Activated naive CD4-positive, alpha-beta T cell treated with anti-CD3 and anti-CD28 coated beads, Interleukin-2, amount 50 U/mL, for 72 hours (primary cell): ENCODE results near the gene LAPTM5. TPM values are rescaled to one million over a fixed set of nuclear protein-coding genes. Genes with fewer than 3 reads are reported as not detected.

Source experiments
- ATAC-seq, 2 donors: fragments of 150-1000 bp; cut with Tn5 transposase; 2 replicates each; pipeline ENCODE4 v1.10.0; 2021; ENCODE audit warnings: mild to moderate bottlenecking in 2 of 2, moderate library complexity in 2 of 2
- DNase-seq, 2 donors: peaks; one replicate each; pipeline ENCODE4 v3.0.0; 2021 to 2022; ENCODE audit warnings: low spot score in 2 of 2
- H3K27ac Mint-ChIP-seq, 2 donors: one replicate each; pipeline ENCODE4 v1.8.0; 2022; ENCODE audit warnings: mild to moderate bottlenecking in 2 of 2, mixed read lengths in 2 of 2
- H3K36me3 Mint-ChIP-seq, 2 donors: one replicate each; pipeline ENCODE4 v1.8.0; 2022; ENCODE audit warnings: mixed read lengths in 2 of 2
- H3K9me3 Mint-ChIP-seq, 2 donors: one replicate each; pipeline ENCODE4 v1.8.0; 2022; ENCODE audit warnings: mixed read lengths in 2 of 2
- total RNA-seq, 2 donors: library from RNA; stranded (reverse); gene quantifications; one replicate each; pipeline ENCODE4 v1.2.3, GENCODE V29; 2022

Gene LAPTM5
- total RNA-seq, 2 donors from 2014 or later, result 248 to 298 TPM

- ATAC-seq, result no peak
- Mint-ChIP-seq H3K9me3 (no peaks in the 10 kb centered on the region), H3K27ac (no peak overlapping the region), H3K36me3 (no peaks in the 10 kb centered on the region)
- DNase-seq, result no peak
Measured at GRCh38 chr1:30764396-30764795, 6.8 kb upstream of the LAPTM5 start.

GRCh38 chr1:30763651-30764248, 6.2 kb upstream of the LAPTM5 start:
- peak overlapping the region in 1 of 2 donors; percentile 78 for H3K27ac Mint-ChIP-seq
- ATAC-seq (no peak), DNase-seq (no peak)
- H3K9me3 Mint-ChIP-seq, result no peaks in the 10 kb centered on the region
- no peaks in the 10 kb centered on the region for H3K36me3 Mint-ChIP-seq

GRCh38 chr1:30762930-30763650, 5.5 kb upstream of the LAPTM5 start:
- ATAC-seq (peak in 1 of 2 donors; percentile 6), DNase-seq (no peak)
- H3K27ac Mint-ChIP-seq, result peak overlapping the region; percentile 78 to 82
- no peaks in the 10 kb centered on the region for H3K9me3 Mint-ChIP-seq
- no peaks in the 10 kb centered on the region for H3K36me3 Mint-ChIP-seq

DNA sequence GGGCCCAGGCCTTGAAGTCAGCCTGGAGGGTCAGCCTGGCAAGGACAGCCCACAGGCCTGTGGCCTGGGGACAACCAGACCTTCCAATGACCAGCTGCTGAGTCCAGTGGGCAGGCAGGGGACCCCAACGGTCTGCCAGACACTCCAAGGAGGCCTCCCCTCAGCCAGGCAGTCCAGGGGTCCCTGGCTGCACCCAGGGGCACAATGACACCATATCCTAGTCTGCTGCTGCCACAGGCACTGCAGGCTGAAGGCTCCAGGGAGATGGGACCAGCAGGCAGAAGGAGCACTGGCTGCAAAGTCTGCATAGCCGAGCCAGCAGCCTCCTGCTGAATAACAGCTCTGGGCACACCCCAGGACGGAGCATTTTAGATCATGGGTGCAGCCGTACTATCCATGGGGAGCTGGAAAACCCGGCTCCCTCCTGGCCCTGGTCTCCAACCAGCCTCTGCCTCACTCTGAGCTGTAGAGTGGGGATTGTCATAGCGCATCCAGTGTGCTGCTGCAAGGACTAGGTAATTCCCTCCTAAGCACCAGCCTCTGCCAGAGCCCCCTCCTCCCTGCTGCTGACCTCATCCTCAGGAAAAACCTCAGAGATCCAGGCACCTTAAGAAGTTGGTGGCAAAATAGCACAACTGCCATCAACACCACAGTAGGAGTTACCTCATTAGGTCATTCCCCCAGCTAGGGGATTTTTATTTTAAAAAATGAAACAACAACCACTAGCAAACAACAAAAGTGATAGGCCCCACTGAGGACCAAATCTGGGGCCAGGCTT, 4.8 kb upstream of the LAPTM5 start:
- H3K36me3 Mint-ChIP-seq, result peaks cover 3 to 4% of the 10 kb centered on the region in 2 donors
- H3K27ac Mint-ChIP-seq, result peak overlapping the region; percentile 55 to 82
- ATAC-seq (no peak), DNase-seq (no peak)
- no peaks in the 10 kb centered on the region for H3K9me3 Mint-ChIP-seq

- peaks cover 11 to 12% of the 10 kb centered on the region in 2 donors for H3K36me3 Mint-ChIP-seq
- peak overlapping the region; percentile 55 to 82 for H3K27ac Mint-ChIP-seq
- ATAC-seq (no peak), DNase-seq (no peak)
- H3K9me3 Mint-ChIP-seq, result no peaks in the 10 kb centered on the region
Measured at GRCh38 chr1:30761381-30762151, 4.0 kb upstream of the LAPTM5 start.

DNA sequence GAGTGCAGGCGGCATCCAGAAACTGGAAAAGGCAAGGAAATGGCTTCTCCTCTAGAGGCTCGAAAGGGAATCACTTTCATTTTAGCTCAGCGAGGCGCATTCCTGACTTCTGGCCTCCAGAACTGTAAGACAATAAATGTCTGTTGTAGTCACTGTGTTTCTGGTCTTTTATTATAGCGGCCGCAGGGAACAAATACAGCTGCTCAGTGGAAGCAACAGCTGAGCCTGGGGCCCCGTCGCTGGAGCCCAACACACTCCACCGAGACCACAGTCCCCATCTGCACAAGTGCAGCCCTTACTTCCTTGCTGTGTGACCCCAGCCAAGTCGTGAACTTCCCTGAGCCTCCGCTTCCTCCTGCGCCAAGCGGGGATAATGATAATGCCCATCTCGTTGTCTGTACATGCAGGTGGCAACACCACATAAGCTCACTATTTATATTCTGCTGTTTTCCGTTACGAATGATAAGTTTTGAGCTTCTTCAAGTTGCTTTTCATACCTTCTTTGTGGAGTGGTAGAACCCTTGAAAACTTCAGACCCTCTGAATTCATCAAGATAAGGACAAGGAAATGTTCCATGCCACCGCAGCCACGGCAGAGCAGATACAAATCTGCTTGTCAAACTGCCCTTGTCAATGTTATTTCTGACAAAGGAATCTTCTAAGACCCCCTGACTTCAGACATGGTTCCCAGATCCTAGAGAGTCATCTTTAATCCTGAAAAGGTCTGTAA, 3.2 kb upstream of the LAPTM5 start:
- H3K9me3 Mint-ChIP-seq, result no peaks in the 10 kb centered on the region
- peak overlapping the region in 1 of 2 donors; percentile 70 for H3K27ac Mint-ChIP-seq
- H3K36me3 Mint-ChIP-seq, result peaks cover 17 to 19% of the 10 kb centered on the region in 2 donors
- ATAC-seq, result no peak
- no peak for DNase-seq

- peak overlapping the region; percentile 47 to 70 for H3K27ac Mint-ChIP-seq
- peaks cover 26 to 29% of the 10 kb centered on the region in 2 donors for H3K36me3 Mint-ChIP-seq
- ATAC-seq (peak in 1 of 2 donors; percentile 8), DNase-seq (peak in 1 of 2 donors; percentile 70)
- no peaks in the 10 kb centered on the region for H3K9me3 Mint-ChIP-seq
Measured at GRCh38 chr1:30759718-30760281, 2.2 kb upstream of the LAPTM5 start.

- peaks cover 30% of the 10 kb centered on the region in 2 donors for H3K36me3 Mint-ChIP-seq
- ATAC-seq, result peak in 1 of 2 donors; percentile 48
Measured at GRCh38 chr1:30758785-30759380, 1.3 kb upstream of the LAPTM5 start.

DNA sequence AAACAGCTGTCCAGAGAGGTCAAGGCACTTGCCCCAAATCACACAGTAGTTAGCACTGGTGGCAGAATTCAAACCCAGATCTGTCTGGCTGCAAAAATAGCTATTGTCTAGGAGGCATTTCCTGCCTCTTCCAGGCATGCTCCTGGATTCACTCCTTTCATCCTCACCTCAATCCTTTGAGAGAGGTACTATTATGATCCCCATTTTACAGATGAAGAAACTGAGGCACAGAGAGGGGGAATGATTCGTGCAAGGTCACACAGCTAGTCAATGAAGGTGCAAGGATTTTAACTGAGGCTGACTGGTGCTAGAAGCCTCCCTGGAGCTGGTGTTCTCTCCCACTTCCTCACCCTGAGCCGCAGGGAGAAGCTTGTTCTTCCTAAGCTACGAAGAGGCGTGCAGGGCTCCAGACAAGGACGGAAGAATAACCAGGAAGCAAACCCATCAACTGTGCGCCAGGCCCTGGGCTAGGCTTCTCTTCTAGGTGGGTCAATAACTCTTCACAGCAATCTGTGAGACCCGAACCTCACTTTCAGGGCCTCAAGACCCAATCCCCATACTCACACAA, 631 bp upstream of the LAPTM5 start:
- peaks cover 30 to 34% of the 10 kb centered on the region in 2 donors for H3K36me3 Mint-ChIP-seq
- ATAC-seq, result no peak

More at GRCh38 chr1:30758785-30759380, 1.3 kb upstream of the LAPTM5 start:
- no peak for DNase-seq
- Mint-ChIP-seq H3K27ac (peak overlapping the region in 1 of 2 donors; percentile 98), H3K9me3 (no peaks in the 10 kb centered on the region)

GRCh38 chr1:30756545-30757351, 826 bp downstream of the LAPTM5 start:
- peaks cover 37 to 41% of the 10 kb centered on the region in 2 donors for H3K36me3 Mint-ChIP-seq

More for the DNA sequence above, 631 bp upstream of the LAPTM5 start:
- H3K27ac Mint-ChIP-seq, result peak overlapping the region in 1 of 2 donors; percentile 98
- DNase-seq, result no peak
- no peaks in the 10 kb centered on the region for H3K9me3 Mint-ChIP-seq

DNA sequence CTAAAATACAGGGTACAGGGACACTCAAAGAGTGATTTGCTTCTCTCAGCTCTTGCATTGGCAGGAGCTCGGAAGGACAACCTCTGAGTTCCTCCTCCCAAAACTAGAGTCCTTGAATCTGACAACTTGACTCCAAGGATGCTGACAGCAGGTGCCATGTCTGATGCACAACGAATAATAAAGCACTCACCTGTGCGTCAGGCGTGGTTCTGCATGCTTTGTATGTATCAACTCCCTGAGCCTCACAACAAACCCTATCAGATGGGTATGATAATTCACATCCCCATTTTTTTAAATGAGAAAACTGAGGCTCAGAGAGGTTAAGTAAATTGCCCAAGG, 1.4 kb downstream of the LAPTM5 start:
- H3K9me3 Mint-ChIP-seq, result no peaks in the 10 kb centered on the region
- DNase-seq, result no peak
- H3K36me3 Mint-ChIP-seq, result peaks cover 37 to 41% of the 10 kb centered on the region in 2 donors
- ATAC-seq, result peak in 1 of 2 donors; percentile 0
- peak overlapping the region; percentile 39 to 98 for H3K27ac Mint-ChIP-seq

More at GRCh38 chr1:30756545-30757351, 826 bp downstream of the LAPTM5 start:
- peak overlapping the region; percentile 92 to 98 for H3K27ac Mint-ChIP-seq
- no peaks in the 10 kb centered on the region for H3K9me3 Mint-ChIP-seq
- DNase-seq, result peak; percentile 64 to 86
- ATAC-seq, result peak; percentile 72 to 77

GRCh38 chr1:30755746-30756145, 1.8 kb downstream of the LAPTM5 start:
- H3K36me3 Mint-ChIP-seq, result peaks cover 37 to 41% of the 10 kb centered on the region in 2 donors
- DNase-seq (no peak), ATAC-seq (no peak)
- H3K9me3 Mint-ChIP-seq, result no peaks in the 10 kb centered on the region
- peak overlapping the region; percentile 39 to 98 for H3K27ac Mint-ChIP-seq

DNA sequence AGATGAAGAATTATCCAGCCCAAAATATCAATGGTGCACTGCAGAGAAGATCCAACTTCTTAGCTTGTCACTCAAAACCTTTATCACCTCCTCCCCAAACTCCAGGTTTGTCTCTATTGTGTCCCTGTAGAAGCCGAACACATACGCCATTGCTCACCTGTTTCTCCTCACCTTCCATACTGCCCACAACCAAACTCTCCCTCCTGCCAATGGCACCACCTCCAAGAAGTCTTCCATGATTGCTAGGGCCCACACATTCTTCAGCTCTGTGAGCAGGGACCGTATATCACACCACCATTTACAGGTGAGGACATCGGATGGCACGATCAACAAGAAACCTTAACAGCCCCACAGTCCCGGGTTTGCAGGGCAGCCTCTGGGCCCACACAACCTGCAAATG, 2.2 kb downstream of the LAPTM5 start:
- Mint-ChIP-seq H3K36me3 (peaks cover 37 to 41% of the 10 kb centered on the region in 2 donors), H3K9me3 (no peaks in the 10 kb centered on the region), H3K27ac (peak overlapping the region in 1 of 2 donors; percentile 98)
- ATAC-seq (no peak), DNase-seq (no peak)

DNA sequence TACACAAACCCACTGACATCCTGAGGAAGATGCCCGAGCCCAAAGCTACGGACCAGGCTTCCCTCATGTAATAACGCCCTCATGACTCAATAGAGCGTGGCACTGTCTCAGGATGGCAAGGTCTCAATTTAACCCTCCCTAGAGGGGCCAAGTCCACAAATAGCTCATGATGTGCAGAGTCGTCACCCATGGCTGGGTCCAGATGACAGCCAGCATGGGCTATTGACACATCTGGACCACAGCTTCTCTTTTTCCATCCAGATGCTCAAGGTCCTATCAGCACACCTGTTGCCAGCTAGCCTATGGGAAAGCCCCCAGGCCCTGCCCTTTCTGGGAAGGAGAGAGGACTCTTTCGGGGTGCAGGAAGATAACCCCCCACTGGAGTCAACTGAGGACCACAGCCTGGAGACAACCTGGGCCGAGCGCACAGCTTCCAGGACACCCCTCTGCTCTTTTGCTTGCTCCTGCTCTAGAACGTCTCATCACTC, 2.8 kb downstream of the LAPTM5 start:
- Mint-ChIP-seq H3K9me3 (no peaks in the 10 kb centered on the region), H3K36me3 (peaks cover 37 to 41% of the 10 kb centered on the region in 2 donors), H3K27ac (peak overlapping the region; percentile 76 to 98)
- ATAC-seq (peak; percentile 13 to 57), DNase-seq (peak in 1 of 2 donors; percentile 70)
